ENCODE data around the gene DRAP1. TPM values are rescaled to one million over a fixed set of nuclear protein-coding genes. Genes with fewer than 3 reads are reported as not detected.

Gene DRAP1
- total and polyA plus RNA-seq, 9 of the 15 experiments (the other 6 are each of a cell fraction or from before 2014, with no cell fraction given): 9.6 to 200 (median 92.9) TPM

DNA sequence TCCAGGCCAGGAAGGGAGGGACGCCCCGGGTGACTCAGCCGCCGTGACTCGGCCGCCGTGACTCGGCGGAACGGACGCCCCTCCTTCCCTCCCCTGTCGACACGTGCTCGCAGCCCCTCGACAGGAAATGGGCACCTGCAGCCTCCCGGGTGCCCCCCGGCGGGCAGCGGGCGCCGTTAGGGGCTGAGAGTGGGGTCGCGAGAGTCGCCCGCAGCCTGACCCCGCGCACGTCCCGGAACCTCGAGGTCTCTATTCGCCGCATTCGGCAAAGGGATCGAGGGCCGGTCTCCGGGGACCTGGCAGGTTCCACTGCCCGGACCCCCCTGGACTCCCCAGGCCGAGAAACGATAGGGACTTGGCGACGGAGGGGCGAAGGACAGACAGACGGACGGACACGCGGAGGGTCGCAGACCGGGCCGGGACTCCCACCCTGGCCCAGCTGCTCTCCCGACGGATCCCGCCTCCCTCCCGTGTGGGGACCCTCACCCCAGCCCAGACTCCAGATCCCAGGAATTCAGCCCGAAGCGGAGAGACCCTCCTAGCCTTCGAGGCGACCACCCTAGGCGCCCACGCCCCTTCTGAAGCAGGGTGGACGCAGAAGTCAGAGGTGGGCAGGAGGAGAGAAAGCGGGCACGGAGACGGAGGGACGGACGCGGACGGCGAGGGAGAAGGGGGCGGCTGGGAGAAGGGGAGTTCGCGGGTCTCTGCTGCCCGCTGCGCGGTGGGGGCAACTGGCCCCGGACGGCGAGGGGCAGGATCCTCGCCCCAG lies 19.7 kb upstream of the DRAP1 start (continued):
- TF ChIP-seq SMARCC2 (IDR thresholded peaks at IDR 0.05; ENCODE audit: low read depth) (peak; percentile 45; the same call in 1 of the 2 replicates), PTRF (tag; IDR thresholded peaks at IDR 0.05) (no peak), CBX8 (IDR thresholded peaks at IDR 0.05; ENCODE audit: borderline replicate concordance, extremely low read depth, low read depth, low read length, poor library complexity, severe bottlenecking) (no peak), NELFE (IDR thresholded peaks at IDR 0.05; ENCODE audit: insufficient read depth, insufficient read length) (no peak), ZNF395 (CRISPR knock-in tag; IDR thresholded peaks at IDR 0.05) (peak; percentile 83; the same call in 1 of the 2 replicates), ZNF311 (CRISPR knock-in tag; IDR thresholded peaks at IDR 0.05) (0 out of 2 replicates have a peak, but pooled peaks have one; percentile 52), CREB1 (IDR thresholded peaks at IDR 0.05) (peak; percentile 18; the same call in 1 of the 2 replicates), CREB1 (CRISPR knock-in tag; IDR thresholded peaks at IDR 0.05) (peak; percentile 53; the same call in 1 of the 2 replicates), NUFIP1 (IDR thresholded peaks at IDR 0.05; ENCODE audit: partially characterized antibody) (no peak), PHF20 (IDR thresholded peaks at IDR 0.05; ENCODE audit: partially characterized antibody) (no peak), SMARCB1 (IDR thresholded peaks at IDR 0.05; ENCODE audit: insufficient read length, low read depth) (no peak), PCBP1 (IDR thresholded peaks at IDR 0.05; ENCODE audit: low read depth, low read length, poor library complexity, severe bottlenecking) (peak; percentile 99), PRPF4 (IDR thresholded peaks at IDR 0.05; ENCODE audit: insufficient read depth, low read depth, low read length, poor library complexity, severe bottlenecking) (peak; percentile 99), BRCA1 (IDR thresholded peaks at IDR 0.05) (no peak), BRCA1 (CRISPR knock-in tag; IDR thresholded peaks at IDR 0.05) (peak; percentile 74; the same call in 1 of the 2 replicates), NFE2L1 (tag; IDR thresholded peaks at IDR 0.05; ENCODE audit: borderline replicate concordance, low read depth) (no peak), TEAD1 (CRISPR knock-in tag; IDR thresholded peaks at IDR 0.05) (peak; percentile 37 to 64; a peak in 1 of 4 replicates), ARHGAP35 (IDR thresholded peaks at IDR 0.05; ENCODE audit: partially characterized antibody) (peak; percentile 51), ZBTB1 (CRISPR knock-in tag; IDR thresholded peaks at IDR 0.05; ENCODE audit: borderline replicate concordance, low read depth) (peak; percentile 83), HMGN3 (IDR thresholded peaks at IDR 0.05; ENCODE audit: borderline replicate concordance, extremely low read depth, insufficient read length, low read depth, low read length) (peak; percentile 95), NEUROD1 (IDR thresholded peaks at IDR 0.05; ENCODE audit: borderline replicate concordance, low read depth, low read length, partially characterized antibody) (peak; percentile 76)
- TF ChIP-seq, protein P1, sequence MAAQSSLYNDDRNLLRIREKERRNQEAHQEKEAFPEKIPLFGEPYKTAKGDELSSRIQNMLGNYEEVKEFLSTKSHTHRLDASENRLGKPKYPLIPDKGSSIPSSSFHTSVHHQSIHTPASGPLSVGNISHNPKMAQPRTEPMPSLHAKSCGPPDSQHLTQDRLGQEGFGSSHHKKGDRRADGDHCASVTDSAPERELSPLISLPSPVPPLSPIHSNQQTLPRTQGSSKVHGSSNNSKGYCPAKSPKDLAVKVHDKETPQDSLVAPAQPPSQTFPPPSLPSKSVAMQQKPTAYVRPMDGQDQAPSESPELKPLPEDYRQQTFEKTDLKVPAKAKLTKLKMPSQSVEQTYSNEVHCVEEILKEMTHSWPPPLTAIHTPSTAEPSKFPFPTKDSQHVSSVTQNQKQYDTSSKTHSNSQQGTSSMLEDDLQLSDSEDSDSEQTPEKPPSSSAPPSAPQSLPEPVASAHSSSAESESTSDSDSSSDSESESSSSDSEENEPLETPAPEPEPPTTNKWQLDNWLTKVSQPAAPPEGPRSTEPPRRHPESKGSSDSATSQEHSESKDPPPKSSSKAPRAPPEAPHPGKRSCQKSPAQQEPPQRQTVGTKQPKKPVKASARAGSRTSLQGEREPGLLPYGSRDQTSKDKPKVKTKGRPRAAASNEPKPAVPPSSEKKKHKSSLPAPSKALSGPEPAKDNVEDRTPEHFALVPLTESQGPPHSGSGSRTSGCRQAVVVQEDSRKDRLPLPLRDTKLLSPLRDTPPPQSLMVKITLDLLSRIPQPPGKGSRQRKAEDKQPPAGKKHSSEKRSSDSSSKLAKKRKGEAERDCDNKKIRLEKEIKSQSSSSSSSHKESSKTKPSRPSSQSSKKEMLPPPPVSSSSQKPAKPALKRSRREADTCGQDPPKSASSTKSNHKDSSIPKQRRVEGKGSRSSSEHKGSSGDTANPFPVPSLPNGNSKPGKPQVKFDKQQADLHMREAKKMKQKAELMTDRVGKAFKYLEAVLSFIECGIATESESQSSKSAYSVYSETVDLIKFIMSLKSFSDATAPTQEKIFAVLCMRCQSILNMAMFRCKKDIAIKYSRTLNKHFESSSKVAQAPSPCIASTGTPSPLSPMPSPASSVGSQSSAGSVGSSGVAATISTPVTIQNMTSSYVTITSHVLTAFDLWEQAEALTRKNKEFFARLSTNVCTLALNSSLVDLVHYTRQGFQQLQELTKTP (IDR thresholded peaks at IDR 0.05; ENCODE audit: low read depth in 1 of 2, partially characterized antibody in 2 of 2): no peak
